Activated CD8-positive, alpha-beta memory T cell treated with anti-CD3 and anti-CD28 coated beads, Interleukin-2, amount 10 ng/mL, durations not matched to agents 7 days and 5 days (primary cell): ENCODE data around the gene TMEM140. TPM values are rescaled to one million over a fixed set of nuclear protein-coding genes. Genes with fewer than 3 reads are reported as not detected.

Experiments used
- ATAC-seq: fragments of 150-1000 bp; cut with Tn5 transposase; one replicate; pipeline ENCODE4 v1.10.0; 2021; ENCODE audit warnings: moderate library complexity
- CTCF ChIA-PET: fragments of 350-600 bp; sonication (Branson Sonifier 250); formaldehyde crosslinking; loops from one replicate; lab custom pipeline; 2021; ENCODE audit warnings: antibody characterized with exemption; lab: Charles Lee
- DNase-seq: peaks from one replicate; pipeline ENCODE4 v3.0.0-alpha.2; 2020
- H3K27ac Mint-ChIP-seq: one replicate; pipeline ENCODE4 v1.8.0; 2021; ENCODE audit warnings: mild to moderate bottlenecking, mixed read lengths
- H3K27me3 Mint-ChIP-seq: one replicate; pipeline ENCODE4 v1.8.0; 2021; ENCODE audit warnings: mixed read lengths
- H3K36me3 Mint-ChIP-seq: one replicate; pipeline ENCODE4 v1.8.0; 2021; ENCODE audit warnings: mild to moderate bottlenecking, mixed read lengths
- H3K4me1 Mint-ChIP-seq: one replicate; pipeline ENCODE4 v1.8.0; 2021; ENCODE audit warnings: mixed read lengths
- H3K4me3 Mint-ChIP-seq: one replicate; pipeline ENCODE4 v1.8.0; 2021; ENCODE audit warnings: mild to moderate bottlenecking, moderate library complexity, mixed read lengths
- H3K9me3 Mint-ChIP-seq: one replicate; pipeline ENCODE4 v1.8.0; 2022; ENCODE audit warnings: low read depth, mixed read lengths
- total RNA-seq, 2 experiments: library from RNA; stranded (reverse); gene quantifications; one replicate each; pipeline ENCODE4 v1.2.3, GENCODE V29; 2021

The TMEM140 gene
- total RNA-seq, 2 experiments from 2014 or later, result 19.9 to 27.5 TPM

DNA sequence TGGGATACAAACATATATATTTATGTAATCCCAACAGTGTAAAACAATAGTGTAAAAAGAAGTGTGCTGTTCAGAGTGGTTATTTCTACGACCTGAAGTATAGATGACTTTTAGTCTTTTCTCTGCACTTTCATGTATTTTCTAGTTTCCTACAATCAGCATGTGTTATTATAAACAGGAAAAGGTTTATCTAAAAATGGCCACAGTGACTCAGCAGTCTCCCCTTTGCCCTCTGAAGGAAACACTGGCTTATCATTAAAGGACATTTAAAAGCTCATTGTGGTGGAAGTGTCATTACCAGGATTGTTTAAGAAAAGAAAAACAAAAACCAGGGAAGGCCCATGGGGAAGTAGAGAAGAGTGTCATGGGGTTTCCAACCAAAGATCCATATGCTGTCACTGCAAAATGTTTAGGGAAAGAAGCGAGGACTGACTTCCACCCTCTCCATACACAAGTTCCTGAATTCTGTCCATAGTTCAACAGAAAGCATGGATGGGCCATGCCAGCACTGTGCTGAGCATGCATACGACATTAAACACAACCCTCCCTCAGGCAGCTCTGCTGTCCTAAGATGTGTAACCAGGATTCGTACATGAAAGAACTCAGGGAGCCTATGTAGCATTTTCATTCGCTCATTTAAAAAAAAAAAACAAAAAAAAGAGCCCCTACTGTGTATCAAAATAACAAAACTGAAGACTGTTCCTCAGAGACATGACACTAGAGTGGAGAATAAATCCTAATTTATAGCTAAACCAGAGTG lies 12.4 kb downstream of the TMEM140 start:
- Mint-ChIP-seq H3K27me3 (no peaks in the 10 kb centered on the region), H3K9me3 (peaks cover 22% of the 10 kb centered on the region), H3K4me1 (peaks cover 31% of the 10 kb centered on the region), H3K4me3 (peak overlapping the region; percentile 33), H3K27ac (peak overlapping the region; percentile 88), H3K36me3 (peaks cover 89% of the 10 kb centered on the region)
- DNase-seq (no peak), ATAC-seq (peak; percentile 60)
- CTCF ChIA-PET, result interaction anchor here (0.7 to 6.4 kb wide), 4 partner anchors 10 to 174 kb away, joined by 3 to 32 read pairs (median 5); partner anchors contain the start of genes AGBL3, CYREN and TMEM140

DNA sequence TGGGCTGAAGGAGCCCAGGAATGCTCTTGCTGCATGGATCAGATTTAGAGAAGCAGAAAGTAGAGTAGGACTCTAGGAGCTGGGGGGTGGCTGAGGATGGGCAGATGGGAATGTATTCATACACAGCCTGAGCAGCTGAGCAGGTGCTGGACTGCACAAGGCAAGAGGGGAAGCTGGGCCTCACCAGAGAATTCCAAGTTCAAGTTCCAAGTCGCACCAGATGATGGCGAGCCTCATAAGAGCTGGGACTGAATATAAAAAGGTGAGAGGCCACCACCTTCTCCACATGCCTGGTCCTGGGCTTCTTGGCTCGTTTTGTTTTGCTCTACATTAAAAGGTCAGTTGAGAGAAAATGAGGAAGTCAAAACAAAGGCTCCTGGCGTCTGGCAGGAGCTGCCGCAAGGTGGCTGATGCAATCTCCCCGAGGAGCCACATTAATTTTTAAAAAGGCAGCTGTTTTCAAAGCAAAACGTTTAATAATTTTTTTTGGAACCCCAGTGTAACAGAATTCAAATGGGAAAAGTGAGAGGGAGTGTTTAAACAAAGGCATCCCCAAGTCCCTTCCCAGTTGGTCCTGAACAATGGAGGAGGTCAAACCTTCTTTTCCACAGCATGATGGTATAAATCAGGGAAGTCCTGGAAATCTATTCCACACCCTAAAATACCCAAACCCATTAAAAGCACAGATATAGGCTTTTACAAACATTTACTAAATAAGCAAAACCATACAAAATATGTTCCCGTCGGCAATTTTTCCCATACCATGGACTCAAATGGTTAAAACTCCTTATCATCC lies 13.2 kb downstream of the TMEM140 start:
- H3K4me3 Mint-ChIP-seq, result no peak overlapping the region
- peaks cover 15% of the 10 kb centered on the region for H3K9me3 Mint-ChIP-seq
- H3K27ac Mint-ChIP-seq, result peak overlapping the region; percentile 88
- ATAC-seq, result no peak
- CTCF ChIA-PET, result interaction anchor here (0.7 to 6.4 kb wide), 3 partner anchors 9 to 174 kb away, joined by 3 to 32 read pairs (median 7); partner anchors contain the start of genes AGBL3 and CYREN
- no peak for DNase-seq
- no peaks in the 10 kb centered on the region for H3K27me3 Mint-ChIP-seq
- peaks cover 34% of the 10 kb centered on the region for H3K4me1 Mint-ChIP-seq
- H3K36me3 Mint-ChIP-seq, result peaks cover 89% of the 10 kb centered on the region

DNA sequence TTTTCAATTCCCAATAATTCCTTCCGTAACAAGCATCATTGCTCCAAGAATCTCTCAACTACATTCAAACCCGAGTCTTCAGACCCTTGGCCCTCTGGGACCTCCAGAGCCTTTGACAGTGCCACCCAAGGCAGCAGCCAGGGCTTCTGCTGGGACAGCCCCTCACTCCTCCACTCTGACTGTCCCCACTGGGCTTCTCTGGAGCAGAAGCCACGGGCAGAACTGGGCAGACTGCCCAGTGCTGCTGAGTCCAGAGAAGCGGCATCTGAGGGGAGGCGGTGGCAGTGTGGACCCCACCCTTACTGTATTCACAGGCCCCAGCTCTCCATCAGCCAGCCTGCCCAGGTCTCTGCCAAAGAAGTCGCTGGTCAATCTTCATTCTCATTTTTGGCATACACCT lies 13.8 kb downstream of the TMEM140 start:
- peak overlapping the region; percentile 17 for H3K27ac Mint-ChIP-seq
- no peak overlapping the region for H3K4me3 Mint-ChIP-seq
- H3K36me3 Mint-ChIP-seq, result peaks cover 87% of the 10 kb centered on the region

DNA sequence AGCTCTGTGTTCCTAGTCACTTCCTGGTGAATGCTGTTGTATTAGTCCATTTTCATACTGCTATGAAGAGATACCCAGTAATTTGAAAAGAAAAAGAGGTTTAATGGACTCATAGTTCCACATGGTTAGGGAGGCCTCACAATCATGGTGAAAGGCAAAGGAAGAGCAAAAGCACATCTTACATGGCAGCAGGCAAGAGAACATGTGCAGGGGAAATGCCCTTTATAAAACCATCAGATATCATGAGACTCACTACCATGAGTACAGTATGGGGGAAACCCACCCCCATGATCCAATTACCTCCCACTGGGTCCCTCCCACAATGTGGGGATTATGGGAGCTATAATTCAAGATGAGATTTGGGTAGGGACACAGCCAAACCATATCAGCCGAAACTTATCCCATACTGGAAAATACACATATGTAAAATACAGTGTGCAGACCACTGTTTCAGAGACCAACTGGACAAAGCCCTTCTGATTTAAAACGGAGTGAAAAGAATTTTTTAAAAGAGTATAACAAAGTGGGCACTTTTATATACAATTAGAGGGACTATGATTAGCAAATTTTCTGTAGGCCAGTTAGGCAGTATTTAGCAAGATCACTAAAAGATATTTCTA lies 14.6 kb downstream of the TMEM140 start:
- Mint-ChIP-seq H3K9me3 (peaks cover 8% of the 10 kb centered on the region), H3K27me3 (no peaks in the 10 kb centered on the region), H3K27ac (no peak overlapping the region), H3K36me3 (peaks cover 85% of the 10 kb centered on the region), H3K4me3 (no peak overlapping the region), H3K4me1 (peaks cover 39% of the 10 kb centered on the region)
- ATAC-seq (no peak), DNase-seq (no peak)
- CTCF ChIA-PET, result no interaction called here

More for the DNA sequence above, 13.8 kb downstream of the TMEM140 start:
- DNase-seq (no peak), ATAC-seq (no peak)
- Mint-ChIP-seq H3K9me3 (peaks cover 12% of the 10 kb centered on the region), H3K27me3 (no peaks in the 10 kb centered on the region), H3K4me1 (peaks cover 35% of the 10 kb centered on the region)
- CTCF ChIA-PET, result no interaction called here

DNA sequence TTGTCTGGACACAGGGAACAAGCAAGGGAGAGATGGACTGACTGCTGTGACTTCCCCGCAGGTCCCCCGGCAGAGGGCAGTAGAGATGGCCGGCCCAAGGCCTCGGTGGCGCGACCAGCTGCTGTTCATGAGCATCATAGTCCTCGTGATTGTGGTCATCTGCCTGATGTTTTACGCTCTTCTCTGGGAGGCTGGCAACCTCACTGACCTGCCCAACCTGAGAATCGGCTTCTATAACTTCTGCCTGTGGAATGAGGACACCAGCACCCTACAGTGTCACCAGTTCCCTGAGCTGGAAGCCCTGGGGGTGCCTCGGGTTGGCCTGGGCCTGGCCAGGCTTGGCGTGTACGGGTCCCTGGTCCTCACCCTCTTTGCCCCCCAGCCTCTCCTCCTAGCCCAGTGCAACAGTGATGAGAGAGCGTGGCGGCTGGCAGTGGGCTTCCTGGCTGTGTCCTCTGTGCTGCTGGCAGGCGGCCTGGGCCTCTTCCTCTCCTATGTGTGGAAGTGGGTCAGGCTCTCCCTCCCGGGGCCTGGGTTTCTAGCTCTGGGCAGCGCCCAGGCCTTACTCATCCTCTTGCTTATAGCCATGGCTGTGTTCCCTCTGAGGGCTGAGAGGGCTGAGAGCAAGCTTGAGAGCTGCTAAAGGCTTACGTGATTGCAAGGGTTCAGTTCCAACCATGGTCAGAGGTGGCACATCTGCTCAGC lies 16.6 kb downstream of the TMEM140 start:
- ATAC-seq (no peak), DNase-seq (peak; percentile 28)
- Mint-ChIP-seq H3K27ac (no peak overlapping the region), H3K4me3 (no peak overlapping the region), H3K9me3 (peaks cover 8% of the 10 kb centered on the region), H3K27me3 (no peaks in the 10 kb centered on the region), H3K36me3 (peaks cover 83% of the 10 kb centered on the region), H3K4me1 (peaks cover 49% of the 10 kb centered on the region)
- CTCF ChIA-PET, result interaction anchor here (0.5 to 1.9 kb wide), 3 partner anchors 17 to 178 kb away, joined by 3 to 8 read pairs (median 5); partner anchors contain the start of genes AGBL3 and TMEM140

DNA sequence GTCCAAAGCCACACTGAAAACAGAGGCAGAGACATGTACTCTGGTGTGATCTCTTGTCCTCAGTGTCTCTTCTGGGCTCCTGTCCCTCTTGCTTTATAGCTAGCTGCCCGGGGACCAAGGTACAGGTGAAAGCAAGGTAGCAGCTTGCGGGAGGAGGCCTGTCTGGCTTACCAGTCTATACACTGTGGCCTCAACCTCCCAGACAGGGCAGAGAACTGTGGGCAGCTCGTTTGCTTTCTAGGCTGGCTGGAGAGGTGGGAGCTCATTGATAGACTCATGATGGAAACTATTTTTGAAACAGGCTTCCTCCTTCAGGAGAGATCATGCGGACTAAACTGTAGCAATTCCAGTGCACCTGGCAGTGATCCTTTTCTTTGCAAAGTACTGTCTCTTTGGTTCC lies 18.0 kb downstream of the TMEM140 start:
- H3K36me3 Mint-ChIP-seq, result peaks cover 72% of the 10 kb centered on the region
- peak; percentile 23 for DNase-seq
- no peaks in the 10 kb centered on the region for H3K27me3 Mint-ChIP-seq
- CTCF ChIA-PET, result interaction anchor here (1.4 to 6.4 kb wide), 4 partner anchors 8 to 180 kb away, joined by 4 to 65 read pairs (median 4); partner anchors contain the start of gene AGBL3
- peaks cover 40% of the 10 kb centered on the region for H3K4me1 Mint-ChIP-seq
- no peak for ATAC-seq
- H3K4me3 Mint-ChIP-seq, result no peak overlapping the region
- H3K9me3 Mint-ChIP-seq, result peaks cover 4% of the 10 kb centered on the region
- H3K27ac Mint-ChIP-seq, result no peak overlapping the region

DNA sequence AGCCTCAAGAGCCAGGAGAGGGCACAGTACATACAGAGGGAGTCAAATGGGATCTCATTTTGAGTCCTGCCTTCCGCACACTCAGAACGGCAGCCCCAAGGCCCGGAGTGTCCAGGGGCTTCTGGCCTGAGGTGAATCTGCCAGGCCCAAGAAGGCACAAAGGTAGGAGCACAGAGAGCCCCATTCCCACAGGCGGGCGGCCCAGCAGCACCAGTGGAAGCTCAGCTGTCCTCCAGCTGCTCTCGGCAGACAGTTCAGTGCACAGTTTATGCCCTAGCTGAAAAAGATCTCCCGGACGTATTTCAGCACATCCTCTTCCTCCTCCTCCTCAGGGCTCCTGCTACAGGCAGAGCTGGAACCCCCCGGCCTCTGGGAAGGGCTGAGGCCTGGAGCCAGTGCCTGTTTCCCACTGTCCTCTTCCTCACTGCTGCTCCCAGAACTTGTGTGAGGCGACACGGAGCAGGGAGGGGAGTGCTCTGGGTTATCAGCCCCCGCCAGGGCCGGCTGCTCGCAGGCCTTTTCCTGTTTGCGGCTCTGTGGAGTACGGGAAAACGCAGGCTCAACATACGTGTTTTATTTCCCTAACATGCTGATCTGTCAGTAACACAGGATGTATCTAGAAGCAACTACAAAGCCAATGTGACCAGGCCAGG lies 18.6 kb downstream of the TMEM140 start:
- CTCF ChIA-PET, result interaction anchor here (1.4 to 6.4 kb wide), 4 partner anchors 9 to 180 kb away, joined by 4 to 65 read pairs (median 4); partner anchors contain the start of gene AGBL3
- Mint-ChIP-seq H3K27me3 (no peaks in the 10 kb centered on the region), H3K4me3 (no peak overlapping the region), H3K9me3 (peaks cover 3% of the 10 kb centered on the region), H3K4me1 (peaks cover 40% of the 10 kb centered on the region), H3K27ac (no peak overlapping the region), H3K36me3 (peaks cover 66% of the 10 kb centered on the region)
- DNase-seq (no peak), ATAC-seq (no peak)

DNA sequence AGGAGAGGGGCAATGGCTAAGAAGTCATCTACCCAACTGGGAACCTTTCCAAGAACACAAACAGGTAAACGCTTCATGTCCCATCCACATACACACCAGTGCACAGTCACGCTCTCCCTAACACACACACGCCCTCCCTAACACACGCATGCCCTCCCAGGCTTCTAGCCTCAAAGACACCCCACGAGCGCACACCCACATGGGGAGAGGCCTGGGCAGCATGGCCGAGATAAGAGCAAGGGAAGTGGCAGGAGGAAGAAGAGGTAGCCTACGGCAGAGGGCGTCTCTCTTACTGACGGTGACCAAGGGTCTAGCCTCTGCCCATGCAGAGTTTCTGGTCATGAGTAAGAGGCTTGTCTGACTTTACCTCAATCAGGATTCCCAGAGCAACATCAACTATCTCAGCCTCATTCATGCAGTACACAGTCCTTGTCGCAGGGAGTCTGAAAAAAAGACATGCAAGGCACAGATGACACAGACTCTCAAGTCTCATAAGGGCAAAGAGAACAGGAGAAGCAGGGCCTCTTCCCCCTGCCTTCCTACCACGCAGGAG lies 19.6 kb downstream of the TMEM140 start:
- no peak for DNase-seq
- H3K27ac Mint-ChIP-seq, result peak overlapping the region; percentile 65
- peaks cover 56% of the 10 kb centered on the region for H3K36me3 Mint-ChIP-seq
- no peaks in the 10 kb centered on the region for H3K27me3 Mint-ChIP-seq
- CTCF ChIA-PET, result interaction anchor here (0.6 to 6.4 kb wide), 5 partner anchors 10 to 181 kb away, joined by 4 to 65 read pairs (median 4); partner anchors contain the start of genes AGBL3 and TMEM140
- H3K9me3 Mint-ChIP-seq, result peaks cover under 1% of the 10 kb centered on the region
- ATAC-seq, result no peak
- H3K4me3 Mint-ChIP-seq, result peak overlapping the region; percentile 22
- H3K4me1 Mint-ChIP-seq, result peaks cover 43% of the 10 kb centered on the region

DNA sequence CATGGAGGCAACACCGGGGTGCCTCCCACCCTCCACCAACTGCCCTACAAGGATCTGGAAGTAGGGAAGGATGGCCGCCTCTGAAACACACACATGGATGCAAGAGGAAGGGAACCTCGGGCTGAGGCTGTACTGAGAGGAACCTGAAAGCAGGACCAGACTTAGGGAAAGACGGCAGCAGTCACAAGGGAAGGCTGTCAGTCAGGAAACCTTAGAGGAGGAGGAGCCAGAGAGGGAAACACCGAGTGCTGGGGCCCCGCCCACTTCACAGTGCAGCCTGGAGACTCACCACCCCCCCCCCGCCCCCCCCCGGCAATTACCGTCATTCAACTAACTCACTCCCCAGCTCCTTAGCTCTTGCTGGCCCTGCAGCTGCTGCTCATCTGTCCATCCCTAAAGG lies 20.1 kb downstream of the TMEM140 start:
- ATAC-seq (no peak), DNase-seq (no peak)
- Mint-ChIP-seq H3K4me1 (peaks cover 43% of the 10 kb centered on the region), H3K4me3 (peak overlapping the region; percentile 22), H3K27ac (peak overlapping the region; percentile 92), H3K36me3 (peaks cover 51% of the 10 kb centered on the region), H3K27me3 (no peaks in the 10 kb centered on the region), H3K9me3 (no peaks in the 10 kb centered on the region)
- CTCF ChIA-PET, result interaction anchor here (4.0 to 6.4 kb wide), 3 partner anchors 10 to 182 kb away, joined by 32 to 65 read pairs (median 39); partner anchors contain the start of genes AGBL3 and TMEM140

DNA sequence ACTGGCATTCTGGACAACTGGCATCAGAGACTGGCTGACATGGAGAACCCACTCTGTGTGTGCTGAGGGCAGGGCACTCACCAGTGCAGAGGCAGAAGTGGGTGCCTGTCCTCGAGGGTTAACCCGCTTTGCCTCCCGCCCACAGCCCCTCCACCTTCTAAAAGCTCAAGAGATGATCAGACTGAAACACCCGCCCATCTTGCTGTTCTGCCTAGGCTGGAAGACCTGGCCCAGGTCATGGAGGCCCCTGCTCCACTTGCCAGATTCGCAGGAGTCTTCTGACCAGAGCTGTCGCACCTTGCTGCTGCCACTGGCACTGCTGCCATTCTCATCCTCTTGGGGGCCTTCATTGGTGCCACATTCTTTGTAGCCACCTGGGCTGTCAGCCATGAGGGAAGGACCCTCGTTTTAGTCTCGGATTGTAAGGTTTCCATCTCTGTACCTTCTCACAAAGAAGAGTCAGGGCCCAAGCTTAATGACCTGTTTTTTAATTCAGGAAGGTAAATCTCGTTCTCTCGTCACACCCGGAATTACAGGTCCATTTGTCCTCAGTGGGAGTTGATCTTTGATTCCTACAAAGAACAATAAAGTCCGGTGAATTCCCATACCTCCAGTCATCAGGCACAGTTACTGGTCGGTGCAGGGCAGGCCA lies 20.7 kb downstream of the TMEM140 start:
- CTCF ChIA-PET, result interaction anchor here (0.8 to 6.4 kb wide), 9 partner anchors 10 to 534 kb away, joined by 3 to 65 read pairs (median 4); partner anchors contain the start of genes AGBL3 and TMEM140
- H3K27ac Mint-ChIP-seq, result peak overlapping the region; percentile 92
- no peaks in the 10 kb centered on the region for H3K9me3 Mint-ChIP-seq
- ATAC-seq (no peak), DNase-seq (no peak)
- peaks cover 43% of the 10 kb centered on the region for H3K4me1 Mint-ChIP-seq
- H3K36me3 Mint-ChIP-seq, result peaks cover 49% of the 10 kb centered on the region
- no peaks in the 10 kb centered on the region for H3K27me3 Mint-ChIP-seq
- H3K4me3 Mint-ChIP-seq, result peak overlapping the region; percentile 90
